Hematopoietic multipotent progenitor cell treated with erythropoietin and hydrocortisone succinate and interleukin-3 and kit ligand, for 6 days (in vitro differentiated cells): ENCODE measurements around the gene PKD2L2.
A peak's percentile ranks its signal among the peaks of the same experiment; 100 is the strongest.
"Not testable (repeated sequence)": the region's sequence is repeated elsewhere in the genome, so short reads cannot be mapped to it uniquely, and the experiment has no call there.

ENCODE experiments used
- DNase-seq: peaks from one replicate; pipeline ENCODE4 v3.0.0-alpha.2; 2015

PKD2L2 gene

GRCh38 chr5:137960141-137960540 is 70.9 kb downstream of the PKD2L2 start:
- DNase-seq: no peak

- DNase-seq: peak; percentile 7
Measured at GRCh38 chr5:137960819-137961218, 71.6 kb downstream of the PKD2L2 start.

DNA sequence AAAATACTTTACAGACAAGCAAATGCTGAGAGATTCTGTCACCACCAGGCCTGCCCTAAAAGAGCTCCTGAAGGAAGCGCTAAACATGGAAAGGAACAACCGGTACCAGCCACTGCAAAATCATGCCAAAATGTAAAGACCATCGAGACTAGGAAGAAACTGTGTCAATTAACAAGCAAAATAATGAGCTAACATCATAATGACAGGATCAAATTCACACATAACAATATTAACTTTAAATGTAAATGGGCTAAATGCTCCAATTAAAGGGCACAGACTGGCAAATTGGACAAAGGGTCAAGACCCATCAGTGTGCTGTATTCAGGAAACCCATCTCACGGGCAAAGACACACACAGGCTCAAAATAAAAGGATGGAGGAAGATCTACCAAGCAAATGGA is 81.1 kb downstream of the PKD2L2 start:
- not testable (repeated sequence) for DNase-seq

GRCh38 chr5:137975208-137975607 is 86.0 kb downstream of the PKD2L2 start:
- DNase-seq: no peak

GRCh38 chr5:137989419-137989818 is 100.2 kb downstream of the PKD2L2 start:
- DNase-seq: no peak
